Caco-2 (cell line): Measurements from ENCODE around the gene TUBGCP6. TPM values are rescaled to one million over a fixed set of nuclear protein-coding genes. Genes with fewer than 3 reads are reported as not detected.

ENCODE experiments used
- BruUV-seq: library from RNA; stranded (reverse); fragments of 400-500 nt; replicated peaks from 2 replicates; lab custom pipeline; 2021; lab: Mats Ljungman, UMichigan
- CTCF ChIA-PET: fragments of 300-600 bp; sonication (Branson Sonifier 250); formaldehyde crosslinking; loops from one replicate; lab custom pipeline; 2022; ENCODE audit warnings: antibody characterized with exemption; lab: Charles Lee
- POLR2A ChIA-PET: fragments of 300-600 bp; sonication (Branson Sonifier 250); formaldehyde crosslinking; loops from one replicate; lab custom pipeline; 2022; ENCODE audit warnings: antibody characterized with exemption; lab: Charles Lee
- DNase-seq, 2 experiments: peaks; one replicate each; pipeline versions ENCODE4 v3.0.0 to v3.0.0-alpha.2; 2020 to 2022
- H3K27me3 ChIP-seq: replicated peaks from 2 replicates; pipeline ENCODE4 v1.6.0; 2011; ENCODE audit warnings: low read length; ENCODE audit not compliant: control insufficient read depth, insufficient read depth
- H3K36me3 ChIP-seq: 2 replicates; pipeline ENCODE4 v1.5.1; 2011; ENCODE audit warnings: low read length; ENCODE audit not compliant: control insufficient read depth, insufficient read depth
- H3K4me1 ChIP-seq: fragments of 250-450 bp; sonication (Bioruptor Pico); 2 replicates; pipeline ENCODE4 v1.5.1; 2020; ENCODE audit warnings: mild to moderate bottlenecking
- H3K4me3 ChIP-seq: 2 replicates; pipeline ENCODE4 v1.5.1; 2011; ENCODE audit warnings: low read depth, mild to moderate bottlenecking, control low read depth, low read length
- H3K9me3 ChIP-seq: fragments of 250-450 bp; sonication (Bioruptor Pico); 2 replicates; pipeline ENCODE4 v1.5.1; 2020; ENCODE audit warnings: mild to moderate bottlenecking, moderate library complexity
- H3K27ac Mint-ChIP-seq: one replicate; pipeline ENCODE4 v1.8.0; 2022; ENCODE audit warnings: mixed read lengths; ENCODE audit not compliant: unreplicated experiment
- H3K27me3 Mint-ChIP-seq: one replicate; pipeline ENCODE4 v1.8.0; 2022; ENCODE audit warnings: mixed read lengths; ENCODE audit not compliant: insufficient read depth, unreplicated experiment
- H3K36me3 Mint-ChIP-seq: one replicate; pipeline ENCODE4 v1.8.0; 2022; ENCODE audit warnings: mild to moderate bottlenecking, mixed read lengths; ENCODE audit not compliant: insufficient read depth, unreplicated experiment
- H3K4me1 Mint-ChIP-seq: one replicate; pipeline ENCODE4 v1.8.0; 2022; ENCODE audit warnings: low read depth, mixed read lengths; ENCODE audit not compliant: unreplicated experiment
- H3K4me3 Mint-ChIP-seq: one replicate; pipeline ENCODE4 v1.8.0; 2022; ENCODE audit warnings: mild to moderate bottlenecking, moderate library complexity, mixed read lengths; ENCODE audit not compliant: unreplicated experiment
- H3K9me3 Mint-ChIP-seq: one replicate; pipeline ENCODE4 v1.8.0; 2022; ENCODE audit warnings: mixed read lengths; ENCODE audit not compliant: unreplicated experiment
- CTCF ChIP-seq, 2 experiments: fragments of 200-600 bp in 1 of 2; IDR thresholded peaks; 1 replicate in 1 of 2; 2 replicates in 1 of 2; pipeline versions ENCODE4 v1.5.1 to v1.8.0; 2011 to 2022; ENCODE audit warnings: antibody characterized with exemption in 1 of 2, control low read depth in 1 of 2, inconsistent platforms in 1 of 2, low read depth in 1 of 2, low read length in 1 of 2, mild to moderate bottlenecking in 1 of 2, moderate library complexity in 1 of 2; ENCODE audit not compliant: insufficient read depth in 1 of 2, severe bottlenecking in 1 of 2, unreplicated experiment in 1 of 2
- intact Hi-C: fragments of 100-400 bp; cut with micrococcal nuclease; formaldehyde crosslinking; loops from one replicate; pipeline ENCODE4 v1.10.0; 2022; ENCODE audit not compliant: unreplicated experiment
- total RNA-seq: library from RNA; stranded (reverse); gene quantifications from 2 replicates; pipeline ENCODE4 v1.2.3, GENCODE V29; 2022

TUBGCP6 gene
- total RNA-seq, 1 experiment from 2014 or later: 29.3 TPM

- CTCF ChIA-PET: interaction anchor here (0.6 to 1.0 kb wide), 3 partner anchors 14 to 50 kb away, joined by 3 to 9 read pairs (median 3); partner anchors contain the start of gene HDAC10
- POLR2A ChIA-PET: no interaction called here
- Mint-ChIP-seq H3K4me3 (no peak overlapping the region), H3K4me1 (peaks cover 7% of the 10 kb centered on the region), H3K9me3 (no peaks in the 10 kb centered on the region), H3K36me3 (peaks cover 30% of the 10 kb centered on the region), H3K27ac (no peak overlapping the region), H3K27me3 (no peaks in the 10 kb centered on the region)
- H3K27me3 ChIP-seq: no peaks in the 10 kb centered on the region
- H3K9me3 ChIP-seq: no peaks in the 10 kb centered on the region
- no peak for DNase-seq
- H3K36me3 ChIP-seq: no peaks in the 10 kb centered on the region; the same call in 1 of the 2 replicates
- intact Hi-C loops: no loop called here
- TF ChIP-seq CTCF (IDR thresholded peaks at IDR 0.05; ENCODE audit: insufficient read depth in 1 of 2, low read depth in 1 of 2, low read length in 1 of 2, severe bottlenecking in 1 of 2, unreplicated experiment in 1 of 2): peak; percentile 37 to 53
- BruUV-seq: no TSS peak
- no peak overlapping the region for H3K4me3 ChIP-seq
- no peaks in the 10 kb centered on the region for H3K4me1 ChIP-seq
Observed at GRCh38 chr22:50236731-50237409, 8.0 kb downstream of the TUBGCP6 start.

- Mint-ChIP-seq H3K27ac (no peak overlapping the region), H3K4me3 (no peak overlapping the region), H3K36me3 (peaks cover 38% of the 10 kb centered on the region), H3K27me3 (no peaks in the 10 kb centered on the region), H3K9me3 (no peaks in the 10 kb centered on the region), H3K4me1 (no peaks in the 10 kb centered on the region)
- H3K4me1 ChIP-seq: no peaks in the 10 kb centered on the region
- TF ChIP-seq CTCF (IDR thresholded peaks at IDR 0.05; ENCODE audit: insufficient read depth in 1 of 2, low read depth in 1 of 2, low read length in 1 of 2, severe bottlenecking in 1 of 2, unreplicated experiment in 1 of 2): no peak
- CTCF ChIA-PET: no interaction called here
- BruUV-seq: no TSS peak
- intact Hi-C loops: no loop called here
- DNase-seq: no peak
- H3K9me3 ChIP-seq: no peaks in the 10 kb centered on the region
- H3K4me3 ChIP-seq: no peak overlapping the region
- H3K27me3 ChIP-seq: no peaks in the 10 kb centered on the region
- H3K36me3 ChIP-seq: no peaks in the 10 kb centered on the region; the same call in 1 of the 2 replicates
- POLR2A ChIA-PET: no interaction called here
Observed at GRCh38 chr22:50233223-50233622, 11.6 kb downstream of the TUBGCP6 start.

GRCh38 chr22:50232481-50233151 lies 12.2 kb downstream of the TUBGCP6 start:
- no peaks in the 10 kb centered on the region for H3K9me3 ChIP-seq
- H3K27ac Mint-ChIP-seq: no peak overlapping the region
- H3K36me3 ChIP-seq: no peaks in the 10 kb centered on the region; the same call in 1 of the 2 replicates
- peaks cover 34% of the 10 kb centered on the region for H3K36me3 Mint-ChIP-seq
- POLR2A ChIA-PET: interaction anchor here (0.6 kb wide), 1 partner anchor 19 kb away, joined by 3 read pairs; the partner anchor contains the start of gene HDAC10
- DNase-seq: no peak
- H3K4me3 Mint-ChIP-seq: no peak overlapping the region
- H3K27me3 ChIP-seq: no peaks in the 10 kb centered on the region
- H3K27me3 Mint-ChIP-seq: no peaks in the 10 kb centered on the region
- no TSS peak for BruUV-seq
- intact Hi-C loops: no loop called here
- no peak for TF ChIP-seq CTCF (IDR thresholded peaks at IDR 0.05; ENCODE audit: insufficient read depth in 1 of 2, low read depth in 1 of 2, low read length in 1 of 2, severe bottlenecking in 1 of 2, unreplicated experiment in 1 of 2)
- no peaks in the 10 kb centered on the region for H3K9me3 Mint-ChIP-seq
- CTCF ChIA-PET: no interaction called here
- no peaks in the 10 kb centered on the region for H3K4me1 ChIP-seq
- H3K4me1 Mint-ChIP-seq: no peaks in the 10 kb centered on the region
- H3K4me3 ChIP-seq: no peak overlapping the region
